Measurements from ENCODE around the gene CD93. TPM values are rescaled to one million over a fixed set of nuclear protein-coding genes. Genes with fewer than 3 reads are reported as not detected.

CD93 gene
- total and polyA plus RNA-seq, 7 donors = 7.7 to 35.7 (median 17.6) TPM

GRCh38 chr20:23037017-23037481, 49.1 kb downstream of the CD93 start:
- ATAC-seq (no peak), DNase-seq (no peak)
- Histone ChIP-seq H3K27me3 (ENCODE audit: insufficient read depth in 3 of 3, low read length in 2 of 3) (peaks cover 0 to 37% (median 4%) of the 10 kb centered on the region in 3 donors), H3K36me3 (ENCODE audit: insufficient read depth in 1 of 2, low read depth in 1 of 2) (no peaks in the 10 kb centered on the region), H3K4me3 (no peak overlapping the region), H3K27ac (no peak overlapping the region), H3K9me3 (no peaks in the 10 kb centered on the region), H3K4me1 (no peaks in the 10 kb centered on the region)
- TF ChIP-seq, protein P1, sequence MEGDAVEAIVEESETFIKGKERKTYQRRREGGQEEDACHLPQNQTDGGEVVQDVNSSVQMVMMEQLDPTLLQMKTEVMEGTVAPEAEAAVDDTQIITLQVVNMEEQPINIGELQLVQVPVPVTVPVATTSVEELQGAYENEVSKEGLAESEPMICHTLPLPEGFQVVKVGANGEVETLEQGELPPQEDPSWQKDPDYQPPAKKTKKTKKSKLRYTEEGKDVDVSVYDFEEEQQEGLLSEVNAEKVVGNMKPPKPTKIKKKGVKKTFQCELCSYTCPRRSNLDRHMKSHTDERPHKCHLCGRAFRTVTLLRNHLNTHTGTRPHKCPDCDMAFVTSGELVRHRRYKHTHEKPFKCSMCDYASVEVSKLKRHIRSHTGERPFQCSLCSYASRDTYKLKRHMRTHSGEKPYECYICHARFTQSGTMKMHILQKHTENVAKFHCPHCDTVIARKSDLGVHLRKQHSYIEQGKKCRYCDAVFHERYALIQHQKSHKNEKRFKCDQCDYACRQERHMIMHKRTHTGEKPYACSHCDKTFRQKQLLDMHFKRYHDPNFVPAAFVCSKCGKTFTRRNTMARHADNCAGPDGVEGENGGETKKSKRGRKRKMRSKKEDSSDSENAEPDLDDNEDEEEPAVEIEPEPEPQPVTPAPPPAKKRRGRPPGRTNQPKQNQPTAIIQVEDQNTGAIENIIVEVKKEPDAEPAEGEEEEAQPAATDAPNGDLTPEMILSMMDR (IDR thresholded peaks at IDR 0.05) = no peak
- intact Hi-C loops (cut with DNase I) = loop anchor here in 1 of 2 donors (10.0 kb wide), 1 partner anchor 82 kb away; no protein-coding TSS in a partner anchor
- WGBS, 3 donors = 26 to 75% (median 61%) methylated on average over 2 to 3 of the region's 3 CpGs

DNA sequence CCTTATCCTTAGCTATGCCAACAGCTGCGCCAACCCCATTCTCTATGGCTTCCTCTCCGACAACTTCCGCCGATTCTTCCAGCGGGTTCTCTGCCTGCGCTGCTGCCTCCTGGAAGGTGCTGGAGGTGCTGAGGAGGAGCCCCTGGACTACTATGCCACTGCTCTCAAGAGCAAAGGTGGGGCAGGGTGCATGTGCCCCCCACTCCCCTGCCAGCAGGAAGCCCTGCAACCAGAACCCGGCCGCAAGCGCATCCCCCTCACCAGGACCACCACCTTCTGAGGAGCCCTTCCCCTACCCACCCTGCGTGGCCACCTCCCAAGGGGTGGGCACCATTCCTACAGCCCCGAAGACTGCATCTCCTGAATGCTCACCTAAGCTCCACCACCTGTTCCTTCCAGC, 49.8 kb downstream of the CD93 start:
- Histone ChIP-seq H3K27ac (no peak overlapping the region), H3K36me3 (ENCODE audit: insufficient read depth in 1 of 2, low read depth in 1 of 2) (no peaks in the 10 kb centered on the region), H3K27me3 (ENCODE audit: insufficient read depth in 3 of 3, low read length in 2 of 3) (peaks cover 0 to 37% (median 4%) of the 10 kb centered on the region in 3 donors), H3K9me3 (no peaks in the 10 kb centered on the region), H3K4me3 (no peak overlapping the region), H3K4me1 (no peaks in the 10 kb centered on the region)
- intact Hi-C loops (cut with DNase I) = loop anchor here in 1 of 2 donors (10.0 kb wide), 1 partner anchor 82 kb away; no protein-coding TSS in a partner anchor
- ATAC-seq (no peak), DNase-seq (no peak)
- TF ChIP-seq, protein P1 (IDR thresholded peaks at IDR 0.05) = no peak
- 96 to 97% (median 97%) methylated on average over 11 of the region's 11 CpGs for WGBS, 3 donors

GRCh38 chr20:23035731-23036130, 50.4 kb downstream of the CD93 start:
- ATAC-seq = no peak
- Histone ChIP-seq H3K27me3 (ENCODE audit: insufficient read depth in 3 of 3, low read length in 2 of 3) (peaks cover 0 to 37% (median 4%) of the 10 kb centered on the region in 3 donors), H3K27ac (no peak overlapping the region), H3K4me3 (no peak overlapping the region), H3K4me1 (no peaks in the 10 kb centered on the region), H3K36me3 (ENCODE audit: insufficient read depth in 1 of 2, low read depth in 1 of 2) (no peaks in the 10 kb centered on the region), H3K9me3 (no peaks in the 10 kb centered on the region)
- DNase-seq = no peak
- WGBS, 3 donors = 94 to 95% (median 94%) methylated on average over 41 of the region's 41 CpGs
- intact Hi-C loops (cut with DNase I) = loop anchor here in 1 of 2 donors (10.0 kb wide), 1 partner anchor 81 kb away; no protein-coding TSS in a partner anchor
- TF ChIP-seq, protein P1 (IDR thresholded peaks at IDR 0.05) = no peak

- no peaks in the 10 kb centered on the region for H3K9me3 ChIP-seq
- WGBS, 3 donors = 20 to 34% (median 32%) methylated on average over 42 to 83 of the region's 83 CpGs
- peak within 1 kb of the TSS; percentile 37 for H3K4me3 ChIP-seq
- H3K36me3 ChIP-seq (ENCODE audit: insufficient read depth in 1 of 2, low read depth in 1 of 2) = no peaks in the 10 kb centered on the region
- TF ChIP-seq, protein P1 (IDR thresholded peaks at IDR 0.05) = no peak
- intact Hi-C loops (cut with DNase I) = loop anchor here in 1 of 2 donors (10.0 kb wide), 1 partner anchor 80 kb away; no protein-coding TSS in a partner anchor
- peak in 1 of 4 donors; percentile 64 for ATAC-seq
- no peak within 1 kb of the TSS for H3K27ac ChIP-seq
- H3K4me1 ChIP-seq = no peaks in the 10 kb centered on the region
- no peak for DNase-seq
- peaks cover 0 to 37% (median 4%) of the 10 kb centered on the region in 3 donors for H3K27me3 ChIP-seq (ENCODE audit: insufficient read depth in 3 of 3, low read length in 2 of 3)
Measured at GRCh38 chr20:23034721-23035671, 51.1 kb downstream of the CD93 start, which contains the start of gene SSTR4. Gene SSTR4, plus strand, starts transcription at chr20:23035312. Its CDS starts 172 bp downstream, at chr20:23035484.

All from psoas muscle (tissue), 8 donors.